Neural progenitor cell (in vitro differentiated cells): ENCODE data around the gene TCF7. TPM values are rescaled to one million over a fixed set of nuclear protein-coding genes. Genes with fewer than 3 reads are reported as not detected.

Experiments
- DNase-seq: peaks from one replicate; pipeline ENCODE4 v3.0.0-alpha.2; 2016; ENCODE audit warnings: low spot score
- H2AFZ ChIP-seq: fragments of 200-600 bp; sonication (generic); replicated peaks from 2 replicates; pipeline ENCODE4 v1.6.1; 2016; ENCODE audit warnings: antibody characterized with exemption
- H3F3A ChIP-seq: fragments of 200-600 bp; sonication (generic); 2 replicates; pipeline ENCODE4 v1.6.1; 2016; ENCODE audit warnings: antibody characterized with exemption, low read depth
- H3K27ac ChIP-seq: fragments of 200-600 bp; sonication (generic); 2 replicates; pipeline ENCODE4 v1.5.1; 2016; ENCODE audit warnings: mild to moderate bottlenecking
- H3K27me3 ChIP-seq: fragments of 200-600 bp; sonication (generic); 2 replicates; pipeline ENCODE4 v1.6.1; 2016; ENCODE audit warnings: mild to moderate bottlenecking, moderate library complexity
- H3K36me3 ChIP-seq: fragments of 200-600 bp; sonication (generic); 2 replicates; pipeline ENCODE4 v1.5.1; 2016
- H3K4me1 ChIP-seq: fragments of 200-600 bp; sonication (generic); 2 replicates; pipeline ENCODE4 v1.6.1; 2016; ENCODE audit warnings: mixed run types
- H3K4me2 ChIP-seq: fragments of 200-600 bp; sonication (generic); 2 replicates; pipeline ENCODE4 v1.6.1; 2016
- H3K4me3 ChIP-seq: fragments of 200-600 bp; sonication (generic); 2 replicates; pipeline ENCODE4 v1.5.1; 2016
- H3K79me2 ChIP-seq: fragments of 200-600 bp; sonication (generic); 2 replicates; pipeline ENCODE4 v1.6.1; 2016; ENCODE audit warnings: low read depth
- H3K9ac ChIP-seq: fragments of 200-600 bp; sonication (generic); 2 replicates; pipeline ENCODE4 v1.6.1; 2016
- H3K9me3 ChIP-seq: fragments of 200-600 bp; sonication (generic); 2 replicates; pipeline ENCODE4 v1.5.1; 2016; ENCODE audit warnings: low read depth
- H4K20me1 ChIP-seq: fragments of 200-600 bp; sonication (generic); 2 replicates; pipeline ENCODE4 v1.6.1; 2016; ENCODE audit warnings: low read depth
- H3K27ac Mint-ChIP-seq: 3 replicates; pipeline ENCODE4 v1.8.0; 2021; ENCODE audit warnings: mixed read lengths
- H3K27me3 Mint-ChIP-seq: 2 replicates; pipeline ENCODE4 v1.8.0; 2022; ENCODE audit warnings: low read depth, mild to moderate bottlenecking, inconsistent platforms, moderate library complexity, mixed read lengths; ENCODE audit not compliant: insufficient read depth
- H3K36me3 Mint-ChIP-seq: 3 replicates; pipeline ENCODE4 v1.8.0; 2021; ENCODE audit warnings: mixed read lengths
- H3K4me1 Mint-ChIP-seq: 3 replicates; pipeline ENCODE4 v1.8.0; 2021; ENCODE audit warnings: mixed read lengths
- H3K4me3 Mint-ChIP-seq: 3 replicates; pipeline ENCODE4 v1.8.0; 2021; ENCODE audit warnings: mild to moderate bottlenecking, moderate library complexity, mixed read lengths
- H3K9me3 Mint-ChIP-seq: 3 replicates; pipeline ENCODE4 v1.8.0; 2020; ENCODE audit warnings: mixed read lengths
- CTCF ChIP-seq: fragments of 200-600 bp; sonication (generic); IDR thresholded peaks from 2 replicates; pipeline ENCODE4 v1.5.1; 2017; ENCODE audit warnings: antibody characterized with exemption, mild to moderate bottlenecking
- EZH2 ChIP-seq: fragments of 200-600 bp; sonication (generic); IDR thresholded peaks from 2 replicates; pipeline ENCODE4 v1.6.1; 2017; ENCODE audit warnings: antibody characterized with exemption, mild to moderate bottlenecking, moderate library complexity
- EZH2phosphoT487 ChIP-seq: fragments of 200-600 bp; sonication (generic); IDR thresholded peaks from 2 replicates; pipeline ENCODE4 v1.6.1; 2017; ENCODE audit warnings: antibody characterized with exemption
- total RNA-seq: library from RNA; depleted of rRNA; stranded (reverse); fragments of >200 nt; gene quantifications from 2 replicates; pipeline ENCODE4 v1.2.3, GENCODE V29; 2015; ENCODE audit warnings: low replicate concordance

Gene TCF7
- total RNA-seq, 1 donor from 2014 or later, result 0.73 TPM

- Mint-ChIP-seq H3K4me1 (peaks cover 15% of the 10 kb centered on the region), H3K27me3 (no peaks in the 10 kb centered on the region), H3K36me3 (peaks cover 14% of the 10 kb centered on the region), H3K4me3 (peak overlapping the region; percentile 98), H3K9me3 (no peaks in the 10 kb centered on the region), H3K27ac (no peak overlapping the region)
- peaks cover 13% of the 10 kb centered on the region for H3K36me3 ChIP-seq
- H3K9ac ChIP-seq, result peak overlapping the region; percentile 100
- no peaks in the 10 kb centered on the region for H3K9me3 ChIP-seq
- TF ChIP-seq CTCF (no peak), EZH2 (no peak), EZH2phosphoT487 (no peak)
- H4K20me1 ChIP-seq, result peaks cover 62% of the 10 kb centered on the region
- peaks cover 17% of the 10 kb centered on the region for H3F3A ChIP-seq
- H3K27me3 ChIP-seq, result no peaks in the 10 kb centered on the region
- no peak overlapping the region for H3K27ac ChIP-seq
- peak overlapping the region; percentile 94 for H3K4me2 ChIP-seq
- peaks cover 69% of the 10 kb centered on the region for H3K79me2 ChIP-seq
- no peak overlapping the region for H2AFZ ChIP-seq
- peak overlapping the region; percentile 76 for H3K4me3 ChIP-seq
- peaks cover 17% of the 10 kb centered on the region for H3K4me1 ChIP-seq
- DNase-seq, result peak; percentile 28
Observed at GRCh38 chr5:134174841-134175839, 60.7 kb downstream of the TCF7 start.

GRCh38 chr5:134175921-134176510 lies 61.5 kb downstream of the TCF7 start:
- no peak overlapping the region for H2AFZ ChIP-seq
- peaks cover 55% of the 10 kb centered on the region for H4K20me1 ChIP-seq
- peaks cover 17% of the 10 kb centered on the region for H3K4me1 ChIP-seq
- H3K9me3 ChIP-seq, result no peaks in the 10 kb centered on the region
- no peaks in the 10 kb centered on the region for H3K27me3 ChIP-seq
- peaks cover 8% of the 10 kb centered on the region for H3K36me3 ChIP-seq
- peaks cover 14% of the 10 kb centered on the region for H3K36me3 Mint-ChIP-seq
- no peaks in the 10 kb centered on the region for H3K9me3 Mint-ChIP-seq
- no peak for DNase-seq
- H3K4me3 ChIP-seq, result peak overlapping the region; percentile 76
- TF ChIP-seq EZH2, result no peak
- no peak for TF ChIP-seq CTCF
- TF ChIP-seq EZH2phosphoT487, result no peak
- H3K4me3 Mint-ChIP-seq, result peak overlapping the region; percentile 98
- peaks cover 15% of the 10 kb centered on the region for H3K4me1 Mint-ChIP-seq
- peaks cover 17% of the 10 kb centered on the region for H3F3A ChIP-seq
- H3K9ac ChIP-seq, result peak overlapping the region; percentile 100
- H3K4me2 ChIP-seq, result peak overlapping the region; percentile 94
- peaks cover 2% of the 10 kb centered on the region for H3K27me3 Mint-ChIP-seq
- H3K27ac Mint-ChIP-seq, result peak overlapping the region; percentile 96
- H3K27ac ChIP-seq, result peak overlapping the region; percentile 99
- peaks cover 60% of the 10 kb centered on the region for H3K79me2 ChIP-seq

GRCh38 chr5:134176511-134177368 lies 62.3 kb downstream of the TCF7 start, which contains the start of gene SKP1:
TSS of gene SKP1 (minus strand) at chr5:134176950. CDS start at chr5:134174022, 2,928 bp downstream.
- H3K9ac ChIP-seq, result peak within 1 kb of the TSS; percentile 100
- H3K27ac ChIP-seq, result peak within 1 kb of the TSS; percentile 99
- H4K20me1 ChIP-seq, result peaks cover 47% of the 10 kb centered on the region
- Mint-ChIP-seq H3K27me3 (peaks cover 2% of the 10 kb centered on the region), H3K36me3 (peaks cover 8% of the 10 kb centered on the region), H3K27ac (peak within 1 kb of the TSS; percentile 99), H3K9me3 (no peaks in the 10 kb centered on the region), H3K4me3 (peak within 1 kb of the TSS; percentile 98), H3K4me1 (peaks cover 15% of the 10 kb centered on the region)
- peak within 1 kb of the TSS; percentile 94 for H3K4me2 ChIP-seq
- H3K27me3 ChIP-seq, result no peaks in the 10 kb centered on the region
- peak within 1 kb of the TSS; percentile 99 for H2AFZ ChIP-seq
- TF ChIP-seq CTCF, result no peak
- no peak for TF ChIP-seq EZH2phosphoT487
- TF ChIP-seq EZH2, result no peak
- peaks cover 53% of the 10 kb centered on the region for H3K79me2 ChIP-seq
- H3K4me3 ChIP-seq, result peak within 1 kb of the TSS; percentile 76
- H3K9me3 ChIP-seq, result no peaks in the 10 kb centered on the region
- DNase-seq, result peak; percentile 95
- H3F3A ChIP-seq, result peaks cover 17% of the 10 kb centered on the region
- H3K4me1 ChIP-seq, result peaks cover 17% of the 10 kb centered on the region
- H3K36me3 ChIP-seq, result peaks cover 6% of the 10 kb centered on the region
